Measurements from ENCODE around the gene GSTM1. TPM values are rescaled to one million over a fixed set of nuclear protein-coding genes. Genes with fewer than 3 reads are reported as not detected.

GSTM1 gene
- total RNA-seq, 1 donor from 2014 or later: 17.8 TPM

DNA sequence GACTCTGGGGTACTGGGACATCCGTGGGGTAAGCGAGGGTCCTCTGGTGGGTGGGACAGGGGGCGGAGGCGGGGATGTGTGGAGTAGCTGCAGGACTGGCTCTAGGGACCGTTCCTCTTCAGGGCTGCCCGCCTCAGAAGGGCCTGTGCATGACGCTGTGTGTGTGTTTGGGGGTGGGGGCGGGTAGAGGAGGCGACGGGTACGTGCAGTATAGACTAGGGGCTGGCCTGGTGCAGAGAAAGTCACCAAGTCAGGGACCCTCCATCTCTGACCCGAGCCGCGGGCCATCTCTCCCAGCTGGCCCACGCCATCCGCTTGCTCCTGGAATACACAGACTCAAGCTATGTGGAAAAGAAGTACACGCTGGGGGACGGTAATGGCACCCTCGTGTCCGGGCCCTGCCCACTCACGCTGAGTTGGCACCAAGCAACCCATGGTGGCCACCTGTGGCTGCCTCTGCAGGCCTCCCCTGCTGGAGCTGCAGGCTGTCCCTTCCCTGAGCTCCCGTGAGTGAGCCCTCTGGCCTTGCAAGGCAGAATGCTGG is 24.8 kb downstream of the GSTM1 start:
- no peak for DNase-seq (ENCODE audit: low spot score)
- H3K36me3 Mint-ChIP-seq (ENCODE audit: low read depth): peaks cover 7% of the 10 kb centered on the region
- H3K27me3 Mint-ChIP-seq (ENCODE audit: low read depth): no peaks in the 10 kb centered on the region
- H3K4me3 Mint-ChIP-seq (ENCODE audit: unreplicated experiment): no peak overlapping the region
- no peaks in the 10 kb centered on the region for H3K4me1 Mint-ChIP-seq (ENCODE audit: low read depth)
- H3K9me3 Mint-ChIP-seq (ENCODE audit: low read depth): peaks cover 15% of the 10 kb centered on the region
- no peak overlapping the region for H3K27ac Mint-ChIP-seq (ENCODE audit: unreplicated experiment)
- TF ChIP-seq, protein P1, sequence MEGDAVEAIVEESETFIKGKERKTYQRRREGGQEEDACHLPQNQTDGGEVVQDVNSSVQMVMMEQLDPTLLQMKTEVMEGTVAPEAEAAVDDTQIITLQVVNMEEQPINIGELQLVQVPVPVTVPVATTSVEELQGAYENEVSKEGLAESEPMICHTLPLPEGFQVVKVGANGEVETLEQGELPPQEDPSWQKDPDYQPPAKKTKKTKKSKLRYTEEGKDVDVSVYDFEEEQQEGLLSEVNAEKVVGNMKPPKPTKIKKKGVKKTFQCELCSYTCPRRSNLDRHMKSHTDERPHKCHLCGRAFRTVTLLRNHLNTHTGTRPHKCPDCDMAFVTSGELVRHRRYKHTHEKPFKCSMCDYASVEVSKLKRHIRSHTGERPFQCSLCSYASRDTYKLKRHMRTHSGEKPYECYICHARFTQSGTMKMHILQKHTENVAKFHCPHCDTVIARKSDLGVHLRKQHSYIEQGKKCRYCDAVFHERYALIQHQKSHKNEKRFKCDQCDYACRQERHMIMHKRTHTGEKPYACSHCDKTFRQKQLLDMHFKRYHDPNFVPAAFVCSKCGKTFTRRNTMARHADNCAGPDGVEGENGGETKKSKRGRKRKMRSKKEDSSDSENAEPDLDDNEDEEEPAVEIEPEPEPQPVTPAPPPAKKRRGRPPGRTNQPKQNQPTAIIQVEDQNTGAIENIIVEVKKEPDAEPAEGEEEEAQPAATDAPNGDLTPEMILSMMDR (IDR thresholded peaks at IDR 0.05): no peak

DNA sequence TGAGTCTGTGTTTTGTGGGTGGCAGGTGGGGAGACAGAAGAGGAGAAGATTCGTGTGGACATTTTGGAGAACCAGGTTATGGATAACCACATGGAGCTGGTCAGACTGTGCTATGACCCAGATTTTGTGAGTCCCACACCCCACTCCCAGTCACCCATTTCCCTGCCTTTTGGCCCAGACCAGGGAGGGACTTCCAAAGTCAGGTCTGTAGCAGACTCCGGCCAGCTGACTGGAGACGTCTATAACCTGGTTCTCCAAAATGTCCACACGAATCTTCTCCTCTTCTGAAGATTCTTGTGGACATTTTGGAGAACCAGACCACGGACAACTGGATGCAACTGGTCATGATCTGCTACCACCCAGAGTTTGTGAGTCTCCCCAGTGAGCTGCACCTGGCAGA is 26.0 kb downstream of the GSTM1 start:
- peaks cover 8% of the 10 kb centered on the region for H3K9me3 Mint-ChIP-seq (ENCODE audit: low read depth)
- peaks cover 4% of the 10 kb centered on the region for H3K36me3 Mint-ChIP-seq (ENCODE audit: low read depth)
- H3K27me3 Mint-ChIP-seq (ENCODE audit: low read depth): no peaks in the 10 kb centered on the region
- H3K4me3 Mint-ChIP-seq (ENCODE audit: unreplicated experiment): no peak overlapping the region
- no peak for DNase-seq (ENCODE audit: low spot score)
- no peaks in the 10 kb centered on the region for H3K4me1 Mint-ChIP-seq (ENCODE audit: low read depth)
- TF ChIP-seq, protein P1 (IDR thresholded peaks at IDR 0.05): no peak
- no peak overlapping the region for H3K27ac Mint-ChIP-seq (ENCODE audit: unreplicated experiment)

DNA sequence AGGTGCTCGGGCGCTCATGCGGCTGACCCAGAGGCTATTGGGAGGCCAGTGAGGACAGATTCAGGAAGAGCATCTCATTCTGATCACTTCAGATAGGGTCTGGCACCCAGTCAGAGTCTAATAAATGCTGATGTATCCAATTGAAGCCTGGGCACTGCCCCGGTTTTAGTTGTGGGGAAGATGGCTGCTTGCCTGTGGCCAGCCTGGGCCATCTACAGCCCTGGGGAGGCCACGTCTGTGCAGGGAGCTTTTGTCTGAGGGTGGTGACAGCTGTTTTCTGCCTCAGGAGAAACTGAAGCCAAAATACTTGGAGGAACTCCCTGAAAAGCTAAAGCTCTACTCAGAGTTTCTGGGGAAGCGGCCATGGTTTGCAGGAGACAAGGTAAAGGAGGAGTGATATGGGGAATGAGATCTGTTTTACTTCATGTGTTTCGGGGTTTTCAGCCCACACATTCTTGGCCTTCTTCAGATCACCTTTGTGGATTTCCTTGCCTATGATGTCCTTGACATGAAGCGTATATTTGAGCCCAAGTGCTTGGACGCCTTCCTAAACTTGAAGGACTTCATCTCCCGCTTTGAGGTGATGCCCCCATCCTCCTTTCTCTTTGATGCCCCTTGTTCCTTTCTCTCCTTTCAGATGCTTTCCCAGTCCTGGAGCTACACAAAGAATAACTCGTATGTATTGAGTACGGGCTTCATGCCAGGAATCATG is 27.2 kb downstream of the GSTM1 start:
- H3K4me3 Mint-ChIP-seq (ENCODE audit: unreplicated experiment): no peak overlapping the region
- no peaks in the 10 kb centered on the region for H3K36me3 Mint-ChIP-seq (ENCODE audit: low read depth)
- TF ChIP-seq, protein P1 (IDR thresholded peaks at IDR 0.05): no peak
- H3K9me3 Mint-ChIP-seq (ENCODE audit: low read depth): no peaks in the 10 kb centered on the region
- no peak overlapping the region for H3K27ac Mint-ChIP-seq (ENCODE audit: unreplicated experiment)
- peaks cover 7% of the 10 kb centered on the region for H3K4me1 Mint-ChIP-seq (ENCODE audit: low read depth)
- DNase-seq (ENCODE audit: low spot score): no peak
- H3K27me3 Mint-ChIP-seq (ENCODE audit: low read depth): no peaks in the 10 kb centered on the region

DNA sequence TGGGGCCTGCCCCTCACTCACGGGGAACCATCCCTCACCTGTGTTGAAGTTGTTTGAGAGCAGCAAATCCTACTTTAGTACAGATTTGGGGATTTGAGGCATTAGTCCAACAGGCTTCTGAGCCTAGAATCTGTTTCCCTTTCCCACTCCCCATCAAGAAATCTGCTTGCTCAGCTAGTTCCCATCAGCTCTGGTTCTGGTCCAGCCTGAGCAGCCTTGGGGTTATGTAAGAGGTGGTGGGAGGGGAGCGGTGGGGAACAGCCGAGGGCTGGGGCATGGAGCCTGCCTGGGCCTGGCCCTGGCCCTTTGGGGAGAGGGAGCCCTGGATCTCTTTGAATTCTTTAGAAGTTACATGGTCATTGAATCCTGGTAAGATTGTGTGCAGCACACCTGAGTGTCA is 28.5 kb downstream of the GSTM1 start:
- TF ChIP-seq, protein P1 (IDR thresholded peaks at IDR 0.05): no peak
- Mint-ChIP-seq H3K36me3 (ENCODE audit: low read depth) (no peaks in the 10 kb centered on the region), H3K4me1 (ENCODE audit: low read depth) (peaks cover 7% of the 10 kb centered on the region), H3K9me3 (ENCODE audit: low read depth) (no peaks in the 10 kb centered on the region), H3K27ac (ENCODE audit: unreplicated experiment) (no peak overlapping the region), H3K27me3 (ENCODE audit: low read depth) (no peaks in the 10 kb centered on the region), H3K4me3 (ENCODE audit: unreplicated experiment) (no peak overlapping the region)
- DNase-seq (ENCODE audit: low spot score): no peak

DNA sequence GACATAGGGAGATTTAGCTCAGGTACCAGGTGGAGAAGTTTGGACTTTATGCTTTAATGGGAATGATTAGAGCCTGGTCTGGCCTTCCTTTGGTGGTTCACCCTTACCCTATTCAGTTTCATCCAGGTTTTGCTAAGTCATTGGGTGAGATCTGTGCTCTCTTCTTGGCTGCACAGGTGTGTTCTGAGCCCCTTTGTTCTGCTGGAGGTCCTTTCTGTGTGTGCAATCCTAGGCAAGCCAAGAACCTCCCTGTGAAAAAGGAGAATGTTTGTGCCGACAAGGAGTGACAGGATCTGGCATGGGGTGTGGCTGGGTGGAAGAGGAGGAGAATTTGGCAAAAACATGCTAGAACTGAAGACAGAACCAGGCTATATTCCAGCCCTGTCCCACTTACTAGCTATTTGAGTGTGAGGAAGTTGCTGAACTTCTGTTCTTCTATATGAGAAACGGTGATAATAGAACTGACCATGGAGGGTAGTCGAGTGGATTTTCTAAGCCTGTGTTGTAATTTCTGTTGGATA is 29.0 kb downstream of the GSTM1 start:
- H3K27me3 Mint-ChIP-seq (ENCODE audit: low read depth): no peaks in the 10 kb centered on the region
- no peaks in the 10 kb centered on the region for H3K36me3 Mint-ChIP-seq (ENCODE audit: low read depth)
- H3K4me1 Mint-ChIP-seq (ENCODE audit: low read depth): peaks cover 7% of the 10 kb centered on the region
- no peak for DNase-seq (ENCODE audit: low spot score)
- no peak overlapping the region for H3K4me3 Mint-ChIP-seq (ENCODE audit: unreplicated experiment)
- H3K9me3 Mint-ChIP-seq (ENCODE audit: low read depth): no peaks in the 10 kb centered on the region
- TF ChIP-seq, protein P1 (IDR thresholded peaks at IDR 0.05): no peak
- no peak overlapping the region for H3K27ac Mint-ChIP-seq (ENCODE audit: unreplicated experiment)
